Gastroesophageal sphincter (tissue), 4 donors: ENCODE measurements around the gene FHAD1. TPM values are rescaled to one million over a fixed set of nuclear protein-coding genes. Genes with fewer than 3 reads are reported as not detected.

Source experiments
- ATAC-seq: fragments of 150-250 bp; one replicate; pipeline ENCODE4 v1.9.1; 2016; ENCODE audit warnings: mild to moderate bottlenecking, moderate library complexity
- H3K27ac ChIP-seq, 4 donors: fragments of 200-600 bp; sonication (generic) in 3 of 4; 1 replicate in 3 of 4; 2 replicates in 1 of 4; pipeline ENCODE4 v1.5.1; 2016 to 2019
- H3K27me3 ChIP-seq: fragments of 200-600 bp; sonication (generic); one replicate; pipeline ENCODE4 v1.5.1; 2019
- H3K36me3 ChIP-seq, 2 donors: fragments of 200-600 bp; sonication (generic); one replicate each; pipeline ENCODE4 v1.5.1; 2019; ENCODE audit warnings: control low read depth in 1 of 2
- H3K4me1 ChIP-seq, 3 donors: fragments of 200-600 bp; sonication (generic); 1 replicate in 2 of 3; 2 replicates in 1 of 3; pipeline ENCODE4 v1.5.1; 2016 to 2019; ENCODE audit warnings: control low read depth in 2 of 3
- H3K4me3 ChIP-seq, 2 donors: fragments of 200-600 bp; sonication (generic); one replicate each; pipeline ENCODE4 v1.5.1; 2019; ENCODE audit warnings: mild to moderate bottlenecking in 1 of 2, moderate library complexity in 1 of 2
- H3K9me3 ChIP-seq, 3 donors: fragments of 200-600 bp; sonication (generic); one replicate each; pipeline ENCODE4 v1.5.1; 2017 to 2019; ENCODE audit warnings: control low read depth in 2 of 3
- EP300 ChIP-seq: sonication (generic); formaldehyde crosslinking; IDR thresholded peaks from one replicate; pipeline ENCODE4 v1.6.1; 2017; ENCODE audit warnings: antibody characterized with exemption, mild to moderate bottlenecking
- POLR2A ChIP-seq, 2 donors: fragments of 450-650 bp; IDR thresholded peaks; one replicate each; pipeline ENCODE4 v1.6.1; 2017; ENCODE audit warnings: antibody characterized with exemption in 2 of 2, mild to moderate bottlenecking in 2 of 2, moderate library complexity in 1 of 2
- POLR2AphosphoS5 ChIP-seq: sonication (generic); formaldehyde crosslinking; IDR thresholded peaks from one replicate; pipeline ENCODE4 v1.6.1; 2017; ENCODE audit warnings: antibody characterized with exemption
- WGBS, 2 donors: methylation state at CpG; one replicate each; pipeline ENCODE4 v1.1.5; 2018; ENCODE audit warnings: low coverage in 1 of 2; 5-methylcytosine and 5-hydroxymethylcytosine counted together
- total RNA-seq, 4 donors: library from RNA; depleted of rRNA; stranded (reverse); fragments of >200 nt; gene quantifications; one replicate each; pipeline ENCODE4 v1.1.0, GENCODE V29; 2016
- TF ChIP-seq, protein P1 (sequence below), 4 experiments: fragments of 200-600 bp in 2 of 4; fragments of 450-650 bp in 2 of 4; sonication (generic) in 1 of 4; IDR thresholded peaks; one replicate each; pipeline ENCODE4 v1.5.1; 2017 to 2019; ENCODE audit warnings: antibody characterized with exemption in 4 of 4, mild to moderate bottlenecking in 2 of 4, moderate library complexity in 2 of 4

Gene FHAD1
- total RNA-seq, 4 donors from 2014 or later: 1.1 TPM; not detected in 3

DNA sequence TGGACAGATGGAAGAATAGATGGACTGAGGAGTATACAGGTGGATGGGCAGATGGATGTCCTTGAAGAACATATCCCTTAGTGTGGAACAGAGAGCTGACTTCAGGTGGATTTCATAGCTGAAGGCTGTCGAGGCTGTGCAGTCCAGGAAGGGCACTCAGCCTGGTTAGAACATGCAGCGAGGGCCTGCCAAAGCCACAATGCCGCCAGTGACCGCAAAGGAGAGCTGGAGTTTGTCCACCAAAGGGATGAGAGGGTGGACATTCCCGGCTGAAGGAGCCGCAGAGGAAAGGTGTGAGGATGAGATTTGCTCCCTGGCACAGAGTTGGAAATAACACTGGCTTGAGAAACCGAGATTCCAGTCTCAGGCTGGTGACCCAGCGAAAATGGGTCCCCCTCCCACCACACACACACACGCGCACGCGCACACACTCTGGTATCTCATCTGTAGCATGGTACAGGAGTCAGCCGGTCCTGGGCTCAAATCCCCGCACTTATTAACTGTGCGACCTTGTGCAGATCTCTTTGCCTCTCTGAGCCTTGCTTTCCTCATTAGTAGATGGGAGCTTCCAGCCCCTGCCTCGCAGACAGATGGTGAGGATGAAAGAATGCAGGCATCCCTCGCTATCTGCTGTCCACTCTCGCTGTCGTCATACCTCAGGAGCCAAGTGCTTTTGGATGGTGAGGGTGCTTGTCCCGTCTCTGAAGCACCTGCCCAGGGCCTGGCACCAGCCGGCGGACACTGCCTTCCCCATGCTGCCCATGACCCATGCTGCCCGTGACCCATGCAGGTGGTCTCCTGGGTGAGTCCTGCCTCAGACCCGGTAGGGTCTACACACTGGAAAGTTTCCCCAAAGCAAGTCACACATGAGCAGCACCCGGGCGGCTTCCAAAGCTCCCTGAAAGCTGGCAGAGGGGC lies 135.8 kb downstream of the FHAD1 start:
- Histone ChIP-seq H3K4me1 (peaks cover 0 to 12% (median 0%) of the 10 kb centered on the region in 3 donors), H3K27ac (no peak overlapping the region)
- ATAC-seq: no peak

DNA sequence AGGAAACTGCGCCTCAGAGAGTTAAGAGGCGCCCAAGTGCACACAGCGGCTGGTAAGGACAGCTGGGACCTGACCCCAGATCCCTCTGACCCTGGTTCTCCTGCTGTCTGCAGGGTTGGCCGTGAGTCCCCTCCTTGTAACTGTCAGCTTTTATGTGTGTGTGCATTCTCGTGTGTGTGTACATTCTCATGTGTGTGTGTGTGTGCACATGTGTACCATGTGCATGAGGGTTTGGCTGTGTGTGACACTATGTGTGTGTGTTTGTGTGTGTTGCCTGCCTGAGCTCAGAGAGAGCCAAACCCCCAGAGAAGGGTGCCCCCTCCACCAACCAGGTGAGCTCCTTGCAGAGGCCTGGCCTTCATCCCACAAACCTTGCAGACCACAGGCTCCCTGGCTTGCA lies 136.8 kb downstream of the FHAD1 start:
- H3K27ac ChIP-seq: no peak overlapping the region
- ATAC-seq: no peak
- no peaks in the 10 kb centered on the region for H3K27me3 ChIP-seq
- TF ChIP-seq POLR2A (IDR thresholded peaks at IDR 0.05): no peak
- no peak for TF ChIP-seq POLR2AphosphoS5
- TF ChIP-seq EP300: no peak
- TF ChIP-seq, protein P1, sequence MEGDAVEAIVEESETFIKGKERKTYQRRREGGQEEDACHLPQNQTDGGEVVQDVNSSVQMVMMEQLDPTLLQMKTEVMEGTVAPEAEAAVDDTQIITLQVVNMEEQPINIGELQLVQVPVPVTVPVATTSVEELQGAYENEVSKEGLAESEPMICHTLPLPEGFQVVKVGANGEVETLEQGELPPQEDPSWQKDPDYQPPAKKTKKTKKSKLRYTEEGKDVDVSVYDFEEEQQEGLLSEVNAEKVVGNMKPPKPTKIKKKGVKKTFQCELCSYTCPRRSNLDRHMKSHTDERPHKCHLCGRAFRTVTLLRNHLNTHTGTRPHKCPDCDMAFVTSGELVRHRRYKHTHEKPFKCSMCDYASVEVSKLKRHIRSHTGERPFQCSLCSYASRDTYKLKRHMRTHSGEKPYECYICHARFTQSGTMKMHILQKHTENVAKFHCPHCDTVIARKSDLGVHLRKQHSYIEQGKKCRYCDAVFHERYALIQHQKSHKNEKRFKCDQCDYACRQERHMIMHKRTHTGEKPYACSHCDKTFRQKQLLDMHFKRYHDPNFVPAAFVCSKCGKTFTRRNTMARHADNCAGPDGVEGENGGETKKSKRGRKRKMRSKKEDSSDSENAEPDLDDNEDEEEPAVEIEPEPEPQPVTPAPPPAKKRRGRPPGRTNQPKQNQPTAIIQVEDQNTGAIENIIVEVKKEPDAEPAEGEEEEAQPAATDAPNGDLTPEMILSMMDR (IDR thresholded peaks at IDR 0.05): no peak
- H3K4me3 ChIP-seq: no peak overlapping the region
- no peaks in the 10 kb centered on the region for H3K9me3 ChIP-seq
- H3K4me1 ChIP-seq: peaks cover 0 to 12% (median 0%) of the 10 kb centered on the region in 3 donors
- WGBS, 2 donors: 100% methylated on average over 3 of the region's 5 CpGs; no CpG with 5 or more reads in 1 of the 2 donors
- H3K36me3 ChIP-seq: no peaks in the 10 kb centered on the region

More for the DNA sequence above, 135.8 kb downstream of the FHAD1 start:
- Histone ChIP-seq H3K4me3 (no peak overlapping the region), H3K27me3 (no peaks in the 10 kb centered on the region), H3K36me3 (no peaks in the 10 kb centered on the region), H3K9me3 (no peaks in the 10 kb centered on the region)
- TF ChIP-seq EP300 (no peak), POLR2A (IDR thresholded peaks at IDR 0.05) (no peak), POLR2AphosphoS5 (no peak)
- TF ChIP-seq, protein P1 (IDR thresholded peaks at IDR 0.05): no peak
- WGBS, 2 donors: 88 to 97% methylated on average over 6 to 13 of the region's 26 CpGs

DNA sequence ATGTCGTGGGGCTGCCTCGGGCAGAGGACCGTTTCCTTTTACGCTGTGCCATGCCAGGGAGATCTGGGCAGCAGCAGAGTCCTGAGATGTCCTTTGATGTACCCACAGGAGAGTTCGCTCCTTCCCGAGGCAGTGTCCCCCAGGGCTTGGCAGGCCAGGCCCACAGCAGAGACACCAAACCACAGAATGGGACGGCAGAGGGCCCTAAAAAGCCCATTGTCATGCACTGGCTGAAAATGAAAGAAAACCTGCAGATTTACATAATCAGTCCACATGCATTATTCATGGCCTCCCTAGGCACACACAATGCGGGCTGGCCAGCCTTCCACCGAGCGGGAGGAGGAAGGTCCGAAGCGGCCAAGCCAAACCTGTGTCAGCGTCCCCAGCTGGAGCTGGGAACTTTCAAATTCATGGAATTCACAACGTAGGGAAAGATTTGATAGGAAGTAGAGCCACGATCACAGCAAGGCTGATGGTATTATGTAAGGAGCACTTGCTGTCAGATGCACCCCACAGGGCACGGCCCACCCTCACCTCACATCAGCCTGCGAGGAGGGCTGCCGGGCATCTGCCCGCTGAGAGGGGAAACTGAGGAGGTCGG lies 137.4 kb downstream of the FHAD1 start:
- Histone ChIP-seq H3K27me3 (no peaks in the 10 kb centered on the region), H3K27ac (no peak overlapping the region), H3K4me1 (peaks cover 0 to 12% (median 0%) of the 10 kb centered on the region in 3 donors), H3K9me3 (no peaks in the 10 kb centered on the region), H3K4me3 (no peak overlapping the region), H3K36me3 (no peaks in the 10 kb centered on the region)
- TF ChIP-seq POLR2AphosphoS5 (no peak), EP300 (no peak), POLR2A (IDR thresholded peaks at IDR 0.05) (no peak)
- TF ChIP-seq, protein P1 (IDR thresholded peaks at IDR 0.05): no peak
- no peak for ATAC-seq
- WGBS, 2 donors: 44 to 90% methylated on average over 2 to 8 of the region's 20 CpGs

DNA sequence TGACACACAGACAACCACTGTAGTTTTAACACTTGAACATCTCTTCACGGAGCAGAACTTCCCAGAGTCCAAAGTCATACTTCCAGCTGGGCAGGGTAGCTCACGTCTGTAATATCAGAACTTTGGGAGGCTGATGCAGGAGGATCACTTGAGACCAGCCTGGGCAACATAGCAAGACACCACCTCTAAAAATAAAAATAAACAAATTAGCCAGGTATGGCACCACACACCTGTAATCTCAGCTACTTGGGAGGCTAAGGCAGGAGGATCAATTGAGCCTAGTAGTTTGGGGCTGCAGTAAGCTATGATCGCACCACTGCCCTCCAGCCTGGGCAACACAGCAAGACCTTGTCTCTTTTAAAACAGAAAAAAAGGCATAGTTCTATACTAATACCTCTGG lies 138.4 kb downstream of the FHAD1 start:
- H3K36me3 ChIP-seq: no peaks in the 10 kb centered on the region
- H3K27me3 ChIP-seq: no peaks in the 10 kb centered on the region
- H3K27ac ChIP-seq: no peak overlapping the region
- WGBS, 2 donors: 100% methylated on average over 3 of the region's 3 CpGs; no CpG with 5 or more reads in 1 of the 2 donors
- TF ChIP-seq, protein P1 (IDR thresholded peaks at IDR 0.05): no peak
- TF ChIP-seq POLR2AphosphoS5 (no peak), EP300 (no peak), POLR2A (IDR thresholded peaks at IDR 0.05) (no peak)
- H3K4me3 ChIP-seq: no peak overlapping the region
- ATAC-seq: no peak
- no peaks in the 10 kb centered on the region for H3K9me3 ChIP-seq
- H3K4me1 ChIP-seq: peaks cover 0 to 12% (median 0%) of the 10 kb centered on the region in 3 donors
